H1 (cell line): Measurements from ENCODE around the gene TRDMT1. TPM values are rescaled to one million over a fixed set of nuclear protein-coding genes. Genes with fewer than 3 reads are reported as not detected.

Experiments
- CTCF ChIA-PET: fragments of 300-600 bp; sonication (Branson Sonifier 250); formaldehyde crosslinking; loops from one replicate; lab custom pipeline; 2021; ENCODE audit not compliant: partially characterized antibody; lab: Charles Lee
- POLR2A ChIA-PET: fragments of 300-600 bp; sonication (Branson Sonifier 250); formaldehyde crosslinking; loops from one replicate; lab custom pipeline; 2021; ENCODE audit warnings: inconsistent platforms; ENCODE audit not compliant: partially characterized antibody; lab: Charles Lee
- DNase-seq, 2 experiments: peaks; one replicate each; pipeline versions ENCODE4 v3.0.0 to v3.0.0-alpha.2; 2010 to 2022; ENCODE audit warnings: low spot score in 2 of 2, low read depth in 1 of 2, mixed read lengths in 1 of 2
- FAIRE-seq: peaks from 2 replicates; lab custom pipeline; 2011; peaks lifted over from hg19 to GRCh38; lab: Jason Lieb, UNC
- H2AFZ ChIP-seq: 2 replicates; pipeline ENCODE4 v1.8.1; 2012; ENCODE audit warnings: low read length, inconsistent platforms
- H2AK5ac ChIP-seq: 2 replicates; pipeline ENCODE4 v1.6.1; 2013; ENCODE audit warnings: low read depth, low read length
- H2BK120ac ChIP-seq: replicated peaks from 2 replicates; pipeline ENCODE3; 2013; ENCODE audit warnings: low read depth, low read length, inconsistent platforms
- H2BK12ac ChIP-seq: 2 replicates; pipeline ENCODE4 v1.6.1; 2013; ENCODE audit warnings: low read depth, low read length
- H2BK15ac ChIP-seq: 2 replicates; pipeline ENCODE4 v1.6.1; 2013; ENCODE audit warnings: low read length
- H2BK20ac ChIP-seq: 2 replicates; pipeline ENCODE4 v1.6.1; 2013; ENCODE audit warnings: low read length
- H2BK5ac ChIP-seq: 2 replicates; pipeline ENCODE4 v1.6.1; 2013; ENCODE audit warnings: low read depth, low read length
- H3K14ac ChIP-seq: 2 replicates; pipeline ENCODE4 v1.6.1; 2013; ENCODE audit warnings: inconsistent platforms; ENCODE audit not compliant: insufficient read length
- H3K18ac ChIP-seq: 2 replicates; pipeline ENCODE4 v1.6.1; 2013; ENCODE audit warnings: low read length; ENCODE audit errors: extremely low read depth
- H3K23ac ChIP-seq: 2 replicates; pipeline ENCODE4 v1.6.1; 2013; ENCODE audit warnings: inconsistent platforms; ENCODE audit not compliant: insufficient read length
- H3K23me2 ChIP-seq: 2 replicates; pipeline ENCODE4 v1.6.1; 2013; ENCODE audit warnings: low read depth, low read length
- H3K27ac ChIP-seq: 2 replicates; pipeline ENCODE4 v1.6.1; 2011; ENCODE audit warnings: low read depth, low read length, inconsistent platforms
- H3K27me3 ChIP-seq, 4 experiments: replicated peaks in 1 of 4; 1 replicate in 1 of 4; 2 replicates in 3 of 4; pipeline versions ENCODE4 v1.6.1 to v1.8.1; 2011 to 2013; ENCODE audit warnings: low read length in 3 of 4, mild to moderate bottlenecking in 3 of 4, inconsistent platforms in 2 of 4, mixed read lengths in 2 of 4, moderate library complexity in 1 of 4; ENCODE audit not compliant: control insufficient read depth in 3 of 4, insufficient read depth in 3 of 4; ENCODE audit errors: extremely low read depth in 1 of 4
- H3K36me3 ChIP-seq, 4 experiments: 2 replicates each; pipeline versions ENCODE4 v1.6.1 to v1.8.1; 2011 to 2013; ENCODE audit warnings: mild to moderate bottlenecking in 4 of 4, low read length in 3 of 4, moderate library complexity in 2 of 4, control low read depth in 1 of 4, inconsistent platforms in 1 of 4; ENCODE audit not compliant: insufficient read depth in 4 of 4, control insufficient read depth in 2 of 4
- H3K4ac ChIP-seq: replicated peaks from 2 replicates; pipeline ENCODE3; 2013; ENCODE audit warnings: low read length, low read depth, mixed read lengths, inconsistent platforms; ENCODE audit not compliant: insufficient read length
- H3K4me1 ChIP-seq, 4 experiments: replicated peaks in 1 of 4; 1 replicate in 1 of 4; 2 replicates in 3 of 4; pipeline versions ENCODE4 v1.6.1 to v1.8.1; 2011 to 2013; ENCODE audit warnings: low read length in 3 of 4, inconsistent platforms in 2 of 4, mixed read lengths in 1 of 4; ENCODE audit not compliant: insufficient read depth in 4 of 4, control insufficient read depth in 3 of 4
- H3K4me2 ChIP-seq, 2 experiments: 2 replicates each; pipeline versions ENCODE4 v1.6.1 to v1.8.1; 2011 to 2013; ENCODE audit warnings: low read depth in 2 of 2, low read length in 2 of 2, control low read depth in 1 of 2, inconsistent platforms in 1 of 2, mild to moderate bottlenecking in 1 of 2; ENCODE audit not compliant: insufficient read depth in 1 of 2
- H3K4me3 ChIP-seq, 4 experiments: fragments of 200-600, 300-600 bp in 1 of 4; sonication (generic), shearing (Covaris generic), sonication (Bioruptor Twin) in 1 of 4; 2 replicates each; pipeline versions ENCODE4 v1.5.1 to v1.8.1; 2011 to 2016; ENCODE audit warnings: low read length in 4 of 4, low read depth in 3 of 4, control low read depth in 2 of 4, inconsistent platforms in 2 of 4, mild to moderate bottlenecking in 2 of 4, mixed read lengths in 1 of 4, moderate library complexity in 1 of 4; ENCODE audit not compliant: insufficient read depth in 2 of 4; ENCODE audit errors: extremely low read depth in 1 of 4
- H3K56ac ChIP-seq: replicated peaks from 2 replicates; pipeline ENCODE3; 2013; ENCODE audit warnings: low read depth, mild to moderate bottlenecking, mixed read lengths, low read length, inconsistent platforms; ENCODE audit not compliant: insufficient read length
- H3K79me1 ChIP-seq: 2 replicates; pipeline ENCODE4 v1.6.1; 2013; ENCODE audit warnings: low read depth, low read length, control low read depth
- H3K79me2 ChIP-seq, 2 experiments: 2 replicates each; pipeline versions ENCODE4 v1.6.1 to v1.8.1; 2012 to 2013; ENCODE audit warnings: low read length in 2 of 2, mild to moderate bottlenecking in 2 of 2, inconsistent platforms in 1 of 2; ENCODE audit not compliant: insufficient read depth in 2 of 2, control insufficient read depth in 1 of 2
- H3K9ac ChIP-seq, 4 experiments: replicated peaks in 1 of 4; 1 replicate in 1 of 4; 2 replicates in 3 of 4; pipeline versions ENCODE4 v1.6.1 to v1.8.1; 2011 to 2013; ENCODE audit warnings: low read depth in 3 of 4, low read length in 3 of 4, control low read depth in 2 of 4, mild to moderate bottlenecking in 2 of 4, moderate library complexity in 2 of 4, inconsistent platforms in 1 of 4; ENCODE audit errors: extremely low read depth in 1 of 4
- H3K9me3 ChIP-seq, 2 experiments: 2 replicates each; pipeline versions ENCODE4 v1.6.1 to v1.8.1; 2012 to 2013; ENCODE audit warnings: mild to moderate bottlenecking in 2 of 2, moderate library complexity in 2 of 2, control low read depth in 1 of 2, inconsistent platforms in 1 of 2, low read depth in 1 of 2, low read length in 1 of 2, mixed read lengths in 1 of 2; ENCODE audit not compliant: insufficient read depth in 2 of 2
- H4K20me1 ChIP-seq, 2 experiments: replicated peaks in 1 of 2; 2 replicates each; pipeline versions ENCODE3 to v1.8.1; 2011 to 2013; ENCODE audit warnings: inconsistent platforms in 2 of 2, low read length in 2 of 2, mild to moderate bottlenecking in 1 of 2; ENCODE audit not compliant: insufficient read depth in 2 of 2, control insufficient read depth in 1 of 2
- H4K5ac ChIP-seq: 2 replicates; pipeline ENCODE4 v1.6.1; 2013; ENCODE audit warnings: low read length, low read depth, mixed read lengths, inconsistent platforms; ENCODE audit not compliant: insufficient read length
- H4K8ac ChIP-seq: 2 replicates; pipeline ENCODE4 v1.8.0; 2013; ENCODE audit warnings: mild to moderate bottlenecking, moderate library complexity, low read length, inconsistent platforms; ENCODE audit not compliant: insufficient read depth; ENCODE audit errors: extremely low read depth
- H4K91ac ChIP-seq: replicated peaks from 2 replicates; pipeline ENCODE3; 2013; ENCODE audit warnings: low read length, mixed read lengths, inconsistent platforms; ENCODE audit not compliant: insufficient read length
- ASH2L ChIP-seq: fragments of 200-600, 300-600 bp; sonication (generic); IDR thresholded peaks from one replicate; pipeline ENCODE4 v1.7.1; 2017; ENCODE audit warnings: low read length
- E2F6 ChIP-seq: IDR thresholded peaks from 2 replicates; pipeline ENCODE4 v1.6.1; 2012; ENCODE audit warnings: inconsistent platforms
- MAFK ChIP-seq: IDR thresholded peaks from 2 replicates; pipeline ENCODE4 v1.6.1; 2012; ENCODE audit warnings: low read depth, mild to moderate bottlenecking, improper control_type of control experiment, low read length
- WGBS, 2 experiments: shearing (Covaris generic) in 1 of 2; methylation state at CpG; one replicate each; pipeline versions ENCODE4 v1.1.6 to v1.1.7; 2013 to 2015; ENCODE audit warnings: low lambda C conversion rate in 2 of 2, mixed read lengths in 2 of 2, inconsistent platforms in 1 of 2, low coverage in 1 of 2, missing lambda C conversion rate in 1 of 2; ENCODE audit not compliant: insufficient replicate concordance in 2 of 2, insufficient coverage in 1 of 2, insufficient read length in 1 of 2; ENCODE audit errors: extremely low coverage in 1 of 2, missing lambda C conversion rate in 1 of 2; 5-methylcytosine and 5-hydroxymethylcytosine counted together
- polyA plus RNA-seq, 7 experiments: library from polyadenylated mRNA; depleted of rRNA in 3 of 7; stranded (reverse) in 5 of 7; unstranded in 2 of 7; fragments of >200 nt in 5 of 7; fragments of 200-250 nt in 2 of 7; gene quantifications; 1 replicate in 5 of 7; 2 replicates in 1 of 7; 4 replicates in 1 of 7; pipeline versions ENCODE4 v1.2.1 to v1.2.3, GENCODE V29; 2011 to 2013; ENCODE audit warnings: missing spikeins in 2 of 7, mixed read lengths in 2 of 7
- total RNA-seq: library from RNA; stranded (reverse); fragmentation: NEBNext Ultra II Directional; extraction: Animal tissue kit (Norgen Biotek cat#: 25700); gene quantifications from 2 replicates; pipeline ENCODE4 v1.2.1, GENCODE V29; 2021

The TRDMT1 gene
- total and polyA plus RNA-seq, 2 of the 8 experiments (the other 6 are each of a cell fraction or from before 2014, with no cell fraction given), result 7.4 to 21.4 TPM

- no peak for TF ChIP-seq E2F6
- no peak for TF ChIP-seq MAFK
- no peak for TF ChIP-seq ASH2L
- CTCF ChIA-PET, result interaction anchor here (0.7 to 1.0 kb wide), 5 partner anchors 10 to 319 kb away, joined by 3 to 4 read pairs (median 3); no protein-coding TSS in a partner anchor
Measured at GRCh38 chr10:17113346-17113745, 88.1 kb downstream of the TRDMT1 start.

More at GRCh38 chr10:17113346-17113745, 88.1 kb downstream of the TRDMT1 start:
- Histone ChIP-seq H3K4ac (no peak overlapping the region), H3K4me2 (no peak overlapping the region), H2BK20ac (no peak overlapping the region), H2AFZ (no peak overlapping the region), H2BK120ac (no peak overlapping the region), H4K5ac (no peak overlapping the region), H3K9ac (no peak overlapping the region), H3K27me3 (no peaks in the 10 kb centered on the region), H3K79me1 (no peaks in the 10 kb centered on the region), H2BK12ac (no peak overlapping the region), H2AK5ac (no peak overlapping the region), H3K56ac (no peak overlapping the region), H4K20me1 (no peaks in the 10 kb centered on the region), H3K23ac (no peak overlapping the region), H3K18ac (no peak overlapping the region), H3K27ac (no peak overlapping the region), H3K9me3 (no peaks in the 10 kb centered on the region), H2BK5ac (no peak overlapping the region), H3K4me1 (no peaks in the 10 kb centered on the region), H3K23me2 (no peaks in the 10 kb centered on the region), H3K14ac (no peak overlapping the region), H3K36me3 (no peaks in the 10 kb centered on the region), H4K8ac (no peak overlapping the region), H3K4me3 (no peak overlapping the region), H3K79me2 (no peaks in the 10 kb centered on the region), H4K91ac (no peak overlapping the region), H2BK15ac (no peak overlapping the region)
- POLR2A ChIA-PET, result no interaction called here
- FAIRE-seq (no peak), DNase-seq (no peak)
- 89% methylated on average over 4 of the region's 4 CpGs; no CpG with 5 or more reads in 1 of the 2 experiments for WGBS, 2 experiments
